K562 (cell line): ENCODE results near the gene RHBG. TPM values are rescaled to one million over a fixed set of nuclear protein-coding genes. Genes with fewer than 3 reads are reported as not detected.

Experiments
- ATAC-seq: fragments of 200-7000 bp; cut with Tn5 transposase; 3 replicates; pipeline ENCODE4 v1.9.1; 2020; ENCODE audit warnings: moderate library complexity
- BruUV-seq: library from RNA; stranded (reverse); fragments of 400-500 nt; replicated peaks from 2 replicates; lab custom pipeline; 2021; lab: Mats Ljungman, UMichigan
- CTCF ChIA-PET: fragments of 300-600 bp; formaldehyde crosslinking; extraction: SDS; loops from one replicate; lab custom pipeline; 2021; ENCODE audit warnings: low intra/inter-chr PET ratio; lab: Yijun Ruan, JAX
- POLR2A ChIA-PET: fragments of 300-600, 350-650 bp; sonication (Branson Sonifier 250); formaldehyde crosslinking; extraction: SDS; loops from one replicate; lab custom pipeline; 2021; ENCODE audit warnings: antibody characterized with exemption, inconsistent platforms; lab: Yijun Ruan, JAX
- DNase-seq, 4 experiments: peaks; one replicate each; pipeline versions ENCODE4 v3.0.0 to v3.0.0-alpha.2; 2011 to 2018; ENCODE audit warnings: low spot score in 3 of 4, mixed read lengths in 3 of 4; ENCODE audit errors: extremely low read depth in 1 of 4
- FAIRE-seq: peaks from 2 replicates; lab custom pipeline; 2011; peaks lifted over from hg19 to GRCh38; lab: Jason Lieb, UNC
- H2AFZ ChIP-seq: 2 replicates; pipeline ENCODE4 v1.6.0; 2011; ENCODE audit warnings: low read depth, low read length, control low read depth, inconsistent platforms
- H3K27ac ChIP-seq: fragments of 200-600 bp; 3 replicates; pipeline ENCODE4 v1.8.0; 2011; ENCODE audit warnings: low read depth, mild to moderate bottlenecking, control low read depth, inconsistent platforms, low read length, moderate library complexity, mixed read lengths; ENCODE audit errors: extremely low read depth
- H3K27me3 ChIP-seq, 2 experiments: fragments of 300-600 bp in 1 of 2; 2 replicates in 1 of 2; 3 replicates in 1 of 2; pipeline versions ENCODE4 v1.6.0 to v1.8.0; 2011; ENCODE audit warnings: inconsistent platforms in 2 of 2, low read length in 2 of 2, mild to moderate bottlenecking in 1 of 2, mixed read lengths in 1 of 2, moderate library complexity in 1 of 2; ENCODE audit not compliant: control insufficient read depth in 2 of 2, insufficient read depth in 2 of 2
- H3K36me3 ChIP-seq: fragments of 300-600 bp; 3 replicates; pipeline ENCODE4 v1.8.0; 2011; ENCODE audit warnings: mild to moderate bottlenecking, low read length, inconsistent platforms; ENCODE audit not compliant: control insufficient read depth, insufficient read depth
- H3K4me1 ChIP-seq, 2 experiments: fragments of 200-600 bp in 1 of 2; replicated peaks in 1 of 2; 2 replicates in 1 of 2; 3 replicates in 1 of 2; pipeline versions ENCODE4 v1.5.1 to v1.8.0; 2011; ENCODE audit warnings: inconsistent platforms in 2 of 2, low read length in 2 of 2, mild to moderate bottlenecking in 1 of 2, mixed read lengths in 1 of 2, moderate library complexity in 1 of 2; ENCODE audit not compliant: control insufficient read depth in 2 of 2, insufficient read depth in 2 of 2
- H3K4me2 ChIP-seq: 2 replicates; pipeline ENCODE4 v1.6.1; 2011; ENCODE audit warnings: low read length, control low read depth, inconsistent platforms, mixed read lengths; ENCODE audit not compliant: insufficient read depth
- H3K4me3 ChIP-seq: fragments of 200-600 bp; sonication (generic), shearing (Covaris generic); 2 replicates; pipeline ENCODE4 v1.5.1; 2016; ENCODE audit warnings: control low read depth, inconsistent platforms
- H3K79me2 ChIP-seq: fragments of 200-600 bp; 3 replicates; pipeline ENCODE4 v1.8.0; 2011; ENCODE audit warnings: low read length, inconsistent platforms; ENCODE audit not compliant: control insufficient read depth, insufficient read depth
- H3K9ac ChIP-seq, 2 experiments: 2 replicates each; pipeline versions ENCODE4 v1.6.0 to v1.6.1; 2011; ENCODE audit warnings: low read depth in 2 of 2, low read length in 2 of 2, control low read depth in 1 of 2, inconsistent platforms in 1 of 2, mild to moderate bottlenecking in 1 of 2, mixed read lengths in 1 of 2; ENCODE audit not compliant: insufficient read depth in 1 of 2
- H3K9me1 ChIP-seq: one replicate; pipeline ENCODE4 v1.6.0; 2011; ENCODE audit warnings: inconsistent platforms, mild to moderate bottlenecking, low read length, moderate library complexity; ENCODE audit not compliant: control insufficient read depth, insufficient read depth
- H3K9me3 ChIP-seq: replicated peaks from 2 replicates; pipeline ENCODE4 v1.5.1; 2011; ENCODE audit warnings: low read depth, low read length, inconsistent platforms; ENCODE audit not compliant: control insufficient read depth, insufficient read depth
- H4K20me1 ChIP-seq: replicated peaks from 2 replicates; pipeline ENCODE4 v1.6.1; 2011; ENCODE audit warnings: low read length, inconsistent platforms, mixed read lengths; ENCODE audit not compliant: control insufficient read depth, insufficient read depth
- C11orf30 ChIP-seq: fragments of 450-650 bp; IDR thresholded peaks from 2 replicates; pipeline ENCODE4 v1.6.1; 2016; ENCODE audit warnings: low read depth, mild to moderate bottlenecking
- DMBX1 ChIP-seq: fragments of 250-450 bp; sonication (Bioruptor Pico); IDR thresholded peaks from 2 replicates; pipeline ENCODE4 v1.8.0; 2022; ENCODE audit warnings: inconsistent platforms, mild to moderate bottlenecking, moderate library complexity, borderline replicate concordance
- GABPA ChIP-seq: fragments of 200-800 bp; sonication (Bioruptor generic); conservative IDR thresholded peaks from 2 replicates; pipeline ENCODE4 v1.6.1; 2016; ENCODE audit warnings: low read depth, missing genetic modification characterization, missing compliant biosample characterization
- GATAD2B ChIP-seq: fragments of 450-650 bp; IDR thresholded peaks from 2 replicates; pipeline ENCODE4 v1.6.1; 2017; ENCODE audit warnings: mild to moderate bottlenecking, borderline replicate concordance
- HNRNPL ChIP-seq: fragments of 200-400 bp; formaldehyde crosslinking; IDR thresholded peaks from 2 replicates; pipeline ENCODE4 v1.6.1; 2017; ENCODE audit warnings: low read depth, mild to moderate bottlenecking, low read length
- LEF1 ChIP-seq: fragments of 450-650 bp; IDR thresholded peaks from 2 replicates; pipeline ENCODE4 v1.6.1; 2016; ENCODE audit warnings: mild to moderate bottlenecking
- MXD1 ChIP-seq: fragments of 250-450 bp; sonication (Bioruptor Pico); IDR thresholded peaks from 2 replicates; pipeline ENCODE4 v1.8.0; 2021; ENCODE audit warnings: borderline replicate concordance, mild to moderate bottlenecking, moderate library complexity; ENCODE audit not compliant: poor library complexity, severe bottlenecking
- POLR2AphosphoS2 ChIP-seq: IDR thresholded peaks from 2 replicates; pipeline ENCODE4 v1.6.1; 2012; ENCODE audit warnings: low read length, improper control_type of control experiment
- TARDBP ChIP-seq: fragments of 450-650 bp; IDR thresholded peaks from 2 replicates; pipeline ENCODE4 v1.6.1; 2016
- ZNF316 ChIP-seq: fragments of 450-650 bp; IDR thresholded peaks from 2 replicates; pipeline ENCODE4 v1.6.1; 2016
- ZNF785 ChIP-seq: fragments of 250-450 bp; sonication (Bioruptor Pico); IDR thresholded peaks from 2 replicates; pipeline ENCODE4 v1.4.0; 2020; ENCODE audit warnings: mild to moderate bottlenecking
- WGBS: fragments of 100-300 bp; shearing (Covaris generic); methylation state at CpG from one replicate; pipeline ENCODE4 v1.1.6; 2016; ENCODE audit warnings: low coverage, mixed read lengths; ENCODE audit not compliant: insufficient coverage; ENCODE audit errors: missing lambda C conversion rate; 5-methylcytosine and 5-hydroxymethylcytosine counted together
- in situ Hi-C: fragments of 300-500 bp; cut with MboI; formaldehyde crosslinking; loops from 4 replicates; pipeline ENCODE4 v1.15.0; 2018; ENCODE audit warnings: inconsistent platforms, mixed read lengths
- intact Hi-C: fragments of 100-400 bp; cut with micrococcal nuclease; formaldehyde crosslinking; loops from 2 replicates; pipeline ENCODE4 v1.14.2; 2022
- polyA plus RNA-seq, 8 experiments: library from polyadenylated mRNA; depleted of rRNA in 4 of 8; stranded (reverse) in 5 of 8; unstranded in 3 of 8; fragments of >200 nt; fragmentation: Nextera tagmentation in 2 of 8; fragmentation: Illumina TruSeq in 1 of 8; extraction: Ambion mirVana in 2 of 8; extraction: Trizol in 1 of 8; gene quantifications; 2 replicates each; pipeline versions ENCODE4 v1.2.1 to v1.2.3, GENCODE V29; 2011 to 2014; ENCODE audit warnings: inconsistent platforms in 1 of 8, missing spikeins in 1 of 8
- total RNA-seq, 7 experiments: library from RNA; depleted of rRNA in 6 of 7; stranded (reverse); fragments of >200 nt in 6 of 7; fragmentation: Illumina TruSeq in 2 of 7; extraction: Trizol in 2 of 7; gene quantifications; 2 replicates each; pipeline versions ENCODE4 v1.2.1 to v1.2.3, GENCODE V29; 2011 to 2021; ENCODE audit warnings: low replicate concordance in 1 of 7

The RHBG gene
- total and polyA plus RNA-seq, 9 of the 15 experiments (the other 6 are each of a cell fraction or from before 2014, with no cell fraction given), result not detected

- TF ChIP-seq DMBX1 (CRISPR knock-in tag) (no peak), GABPA (no peak), POLR2AphosphoS2 (no peak)
These were observed 3.3 kb upstream of the RHBG start (continued) for GRCh38 chr1:156365754-156366153.

GRCh38 chr1:156366378-156367166, 2.4 kb upstream of the RHBG start:
- Histone ChIP-seq H3K9me3 (no peaks in the 10 kb centered on the region), H3K79me2 (no peaks in the 10 kb centered on the region), H3K4me1 (peaks cover 0 to 16% of the 10 kb centered on the region in 2 experiments; a peak in 3 of 5 replicates), H3K4me3 (no peak overlapping the region), H3K4me2 (no peak overlapping the region; the same call in 1 of the 2 replicates), H3K27ac (no peak overlapping the region), H2AFZ (no peak overlapping the region), H4K20me1 (no peaks in the 10 kb centered on the region), H3K9me1 (no peaks in the 10 kb centered on the region), H3K27me3 (peaks cover 2 to 19% of the 10 kb centered on the region in 2 experiments; a peak in 1 of 5 replicates), H3K36me3 (no peaks in the 10 kb centered on the region), H3K9ac (peak overlapping the region in 1 of 2 experiments; percentile 68; a peak in 1 of 4 replicates)
- 32% methylated on average over 5 of the region's 5 CpGs for WGBS
- TF ChIP-seq LEF1 (no peak), ZNF785 (CRISPR knock-in tag) (no peak), C11orf30 (peak; percentile 18; the same call in 1 of the 2 replicates), ZNF316 (0 out of 2 replicates have a peak, but pooled peaks have one; percentile 16), MXD1 (CRISPR knock-in tag) (no peak), TARDBP (no peak), HNRNPL (no peak), GATAD2B (no peak)
- ChIA-PET CTCF (no interaction called here), POLR2A (interaction anchor here (0.6 to 1.0 kb wide), 4 partner anchors 11 to 91 kb away, joined by 3 read pairs; no protein-coding TSS in a partner anchor)
- FAIRE-seq, result no peak
- in situ Hi-C loops, result no loop called here
- intact Hi-C loops, result loop anchor here (10.0 kb wide), 1 partner anchor 282 kb away; the partner anchor contains the start of gene MEX3A
- DNase-seq, result no peak
- peak; percentile 39; the same call in 2 of the 3 replicates for ATAC-seq
- no TSS peak for BruUV-seq
